ENCODE measurements around the gene FAM124A.

FAM124A gene

GRCh38 chr13:51221108-51221507, 1.1 kb upstream of the FAM124A start:
- DNase-seq = no peak

GRCh38 chr13:51221674-51222036, 543 bp upstream of the FAM124A start:
- no peak for DNase-seq

GRCh38 chr13:51222686-51223559, 725 bp downstream of the FAM124A start:
- no peak for DNase-seq

- no peak for DNase-seq
Observed at GRCh38 chr13:51223560-51224270, 1.5 kb downstream of the FAM124A start.

GRCh38 chr13:51225029-51225428, 2.8 kb downstream of the FAM124A start:
- peak; percentile 8 for DNase-seq

GRCh38 chr13:51227404-51227803, 5.2 kb downstream of the FAM124A start:
- DNase-seq = no peak

GRCh38 chr13:51229101-51229719, 7.0 kb downstream of the FAM124A start:
- DNase-seq = no peak

GRCh38 chr13:51229731-51230130, 7.5 kb downstream of the FAM124A start:
- no peak for DNase-seq

GRCh38 chr13:51230477-51231105, 8.4 kb downstream of the FAM124A start:
- DNase-seq = no peak

- DNase-seq = no peak
Observed at GRCh38 chr13:51231456-51231855, 9.3 kb downstream of the FAM124A start.

GRCh38 chr13:51232328-51232727, 10.1 kb downstream of the FAM124A start:
- DNase-seq = no peak

GRCh38 chr13:51233117-51233826, 11.1 kb downstream of the FAM124A start:
- no peak for DNase-seq

GRCh38 chr13:51234676-51235075, 12.5 kb downstream of the FAM124A start:
- DNase-seq = no peak

GRCh38 chr13:51235186-51235585, 13.0 kb downstream of the FAM124A start:
- no peak for DNase-seq

- DNase-seq = no peak
Observed at GRCh38 chr13:51235756-51236490, 13.7 kb downstream of the FAM124A start.

GRCh38 chr13:51236491-51236792, 14.2 kb downstream of the FAM124A start:
- no peak for DNase-seq

- no peak for DNase-seq
Observed at GRCh38 chr13:51237386-51237785, 15.2 kb downstream of the FAM124A start.

- DNase-seq = no peak
Observed at GRCh38 chr13:51237887-51238286, 15.7 kb downstream of the FAM124A start.

- DNase-seq = no peak
Observed at GRCh38 chr13:51240178-51240577, 18.0 kb downstream of the FAM124A start.

- no peak for DNase-seq
Observed at GRCh38 chr13:51240958-51241357, 18.8 kb downstream of the FAM124A start.

GRCh38 chr13:51241720-51242119, 19.5 kb downstream of the FAM124A start:
- peak; percentile 25 for DNase-seq

- no peak for DNase-seq
Observed at GRCh38 chr13:51243227-51243626, 21.0 kb downstream of the FAM124A start.

All from hematopoietic multipotent progenitor cell treated with erythropoietin and hydrocortisone succinate and interleukin-3 and kit ligand, for 8 days (in vitro differentiated cells).